Esophagus squamous epithelium (tissue), 5 donors: ENCODE results near the gene KRTAP5-5. TPM values are rescaled to one million over a fixed set of nuclear protein-coding genes. Genes with fewer than 3 reads are reported as not detected.
A peak's percentile ranks its signal among the peaks of the same experiment; 100 is the strongest.

ENCODE experiments used
- DNase-seq: peaks from one replicate; lab custom pipeline; 2025; lab: John Stamatoyannopoulos, UW
- H3K27ac ChIP-seq, 4 donors: fragments of 200-600 bp; sonication (generic); one replicate each; pipeline ENCODE4 v1.5.1; 2016 to 2019; ENCODE audit warnings: mild to moderate bottlenecking in 1 of 4
- H3K27me3 ChIP-seq, 4 donors: fragments of 200-600 bp; sonication (generic); 1 replicate in 3 of 4; 2 replicates in 1 of 4; pipeline versions ENCODE4 v1.5.1 to v1.6.0; 2017 to 2021; ENCODE audit warnings: antibody characterized with exemption in 1 of 4
- H3K36me3 ChIP-seq, 3 donors: fragments of 200-600 bp; sonication (generic); one replicate each; pipeline ENCODE4 v1.5.1; 2016 to 2019
- H3K4me1 ChIP-seq, 3 donors: fragments of 200-600 bp; sonication (generic); one replicate each; pipeline ENCODE4 v1.5.1; 2017 to 2019
- H3K4me3 ChIP-seq, 4 donors: fragments of 200-600 bp; sonication (generic); 1 replicate in 3 of 4; 2 replicates in 1 of 4; pipeline ENCODE4 v1.5.1; 2016 to 2019; ENCODE audit warnings: mild to moderate bottlenecking in 2 of 4, moderate library complexity in 1 of 4
- H3K9me3 ChIP-seq, 3 donors: fragments of 200-600 bp; sonication (generic); one replicate each; pipeline ENCODE4 v1.5.1; 2016 to 2019
- POLR2A ChIP-seq, 4 donors: fragments of 450-650 bp; IDR thresholded peaks; one replicate each; pipeline ENCODE4 v1.6.1; 2017; ENCODE audit warnings: antibody characterized with exemption in 4 of 4, mild to moderate bottlenecking in 4 of 4, moderate library complexity in 3 of 4
- WGBS, 2 donors: methylation state at CpG; one replicate each; pipeline ENCODE4 v1.1.5; 2018; 5-methylcytosine and 5-hydroxymethylcytosine counted together
- intact Hi-C: fragments of 100-400 bp; cut with DNase I; formaldehyde crosslinking; loops from one replicate; pipeline ENCODE4 v1.15.0; 2022
- total RNA-seq, 4 donors: library from RNA; depleted of rRNA; stranded (reverse); fragments of >200 nt; gene quantifications; one replicate each; pipeline ENCODE4 v1.1.0, GENCODE V29; 2016
- TF ChIP-seq, protein P1 (sequence below), 6 experiments: fragments of 450-650 bp in 4 of 6; fragments of 200-600 bp in 2 of 6; sonication (generic) in 2 of 6; IDR thresholded peaks; one replicate each; pipeline ENCODE4 v1.5.1; 2016 to 2019; ENCODE audit warnings: antibody characterized with exemption in 6 of 6, mild to moderate bottlenecking in 4 of 6, moderate library complexity in 4 of 6
- donor health status: DM: yes; HTN: yes; CAD: no.

Gene KRTAP5-5
- total RNA-seq, 4 donors from 2014 or later, result not detected

DNA sequence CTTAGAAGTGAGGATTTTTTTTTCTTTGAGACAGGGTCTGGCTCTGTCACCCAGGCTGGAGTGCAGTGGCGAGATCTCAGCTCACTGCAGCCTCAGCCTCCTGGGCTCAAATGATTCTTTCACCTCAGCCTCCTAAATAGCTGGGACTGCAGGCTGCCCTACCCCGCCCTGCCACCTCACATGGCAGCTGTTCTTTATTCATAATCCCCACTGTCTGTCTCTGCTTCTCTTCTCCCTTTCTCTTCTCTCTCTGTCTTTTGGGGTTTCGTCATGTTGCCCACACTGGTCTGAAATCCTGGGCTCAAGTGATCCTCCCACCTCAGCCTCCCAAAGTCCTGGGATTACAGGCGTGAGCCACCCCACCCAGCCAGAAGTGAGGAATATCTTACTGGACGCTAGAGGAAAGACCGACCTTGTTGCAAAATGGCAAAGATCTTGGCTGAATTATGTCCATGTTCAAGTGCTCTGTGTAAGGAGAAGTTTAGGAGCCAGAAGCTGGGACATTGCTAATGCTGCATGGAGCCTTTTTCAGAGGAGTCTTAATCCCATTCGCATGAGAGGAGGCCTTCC is 21.9 kb downstream of the KRTAP5-5 start:
- H3K27ac ChIP-seq, result no peak overlapping the region
- H3K9me3 ChIP-seq, result no peaks in the 10 kb centered on the region
- no peaks in the 10 kb centered on the region for H3K36me3 ChIP-seq
- peaks cover 4 to 32% (median 4%) of the 10 kb centered on the region in 3 donors for H3K4me1 ChIP-seq
- TF ChIP-seq, protein P1, sequence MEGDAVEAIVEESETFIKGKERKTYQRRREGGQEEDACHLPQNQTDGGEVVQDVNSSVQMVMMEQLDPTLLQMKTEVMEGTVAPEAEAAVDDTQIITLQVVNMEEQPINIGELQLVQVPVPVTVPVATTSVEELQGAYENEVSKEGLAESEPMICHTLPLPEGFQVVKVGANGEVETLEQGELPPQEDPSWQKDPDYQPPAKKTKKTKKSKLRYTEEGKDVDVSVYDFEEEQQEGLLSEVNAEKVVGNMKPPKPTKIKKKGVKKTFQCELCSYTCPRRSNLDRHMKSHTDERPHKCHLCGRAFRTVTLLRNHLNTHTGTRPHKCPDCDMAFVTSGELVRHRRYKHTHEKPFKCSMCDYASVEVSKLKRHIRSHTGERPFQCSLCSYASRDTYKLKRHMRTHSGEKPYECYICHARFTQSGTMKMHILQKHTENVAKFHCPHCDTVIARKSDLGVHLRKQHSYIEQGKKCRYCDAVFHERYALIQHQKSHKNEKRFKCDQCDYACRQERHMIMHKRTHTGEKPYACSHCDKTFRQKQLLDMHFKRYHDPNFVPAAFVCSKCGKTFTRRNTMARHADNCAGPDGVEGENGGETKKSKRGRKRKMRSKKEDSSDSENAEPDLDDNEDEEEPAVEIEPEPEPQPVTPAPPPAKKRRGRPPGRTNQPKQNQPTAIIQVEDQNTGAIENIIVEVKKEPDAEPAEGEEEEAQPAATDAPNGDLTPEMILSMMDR (IDR thresholded peaks at IDR 0.05), result no peak
- TF ChIP-seq POLR2A (IDR thresholded peaks at IDR 0.05), result no peak
- DNase-seq, result no peak
- intact Hi-C loops, result loop anchor here (5.0 kb wide), 1 partner anchor 501 kb away; no protein-coding TSS in a partner anchor
- H3K27me3 ChIP-seq, result peaks cover 0 to 43% (median 0%) of the 10 kb centered on the region in 4 donors
- 75 to 81% methylated on average over 7 of the region's 7 CpGs for WGBS, 2 donors
- no peak overlapping the region for H3K4me3 ChIP-seq

DNA sequence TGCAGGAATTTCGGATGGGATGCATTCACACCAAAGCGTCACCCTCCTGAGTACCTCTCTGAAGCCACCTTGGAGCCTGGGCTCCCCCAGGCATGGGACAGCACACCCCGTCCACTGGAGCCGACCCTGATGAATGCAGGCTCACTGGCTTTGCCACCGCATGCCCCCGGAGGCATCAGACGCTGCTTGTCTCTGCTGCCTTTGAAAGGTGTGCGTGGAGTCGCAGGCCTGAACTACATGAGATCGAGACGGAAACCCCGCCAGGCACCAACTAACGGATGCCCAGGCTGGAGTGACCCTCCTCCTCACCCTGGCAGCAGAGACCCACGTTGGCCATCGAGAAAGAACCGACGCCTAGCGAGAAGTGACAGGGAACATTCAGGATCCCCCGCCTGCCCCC is 22.5 kb downstream of the KRTAP5-5 start:
- 63 to 70% methylated on average over 8 to 9 of the region's 19 CpGs for WGBS, 2 donors
- H3K27ac ChIP-seq, result no peak overlapping the region
- no peaks in the 10 kb centered on the region for H3K9me3 ChIP-seq
- peaks cover 0 to 41% (median 0%) of the 10 kb centered on the region in 4 donors for H3K27me3 ChIP-seq
- intact Hi-C loops, result loop anchor here (5.0 kb wide), 1 partner anchor 500 kb away; no protein-coding TSS in a partner anchor
- DNase-seq, result no peak
- no peaks in the 10 kb centered on the region for H3K36me3 ChIP-seq
- peaks cover 4 to 32% (median 4%) of the 10 kb centered on the region in 3 donors for H3K4me1 ChIP-seq
- H3K4me3 ChIP-seq, result no peak overlapping the region
- no peak for TF ChIP-seq POLR2A (IDR thresholded peaks at IDR 0.05)

DNA sequence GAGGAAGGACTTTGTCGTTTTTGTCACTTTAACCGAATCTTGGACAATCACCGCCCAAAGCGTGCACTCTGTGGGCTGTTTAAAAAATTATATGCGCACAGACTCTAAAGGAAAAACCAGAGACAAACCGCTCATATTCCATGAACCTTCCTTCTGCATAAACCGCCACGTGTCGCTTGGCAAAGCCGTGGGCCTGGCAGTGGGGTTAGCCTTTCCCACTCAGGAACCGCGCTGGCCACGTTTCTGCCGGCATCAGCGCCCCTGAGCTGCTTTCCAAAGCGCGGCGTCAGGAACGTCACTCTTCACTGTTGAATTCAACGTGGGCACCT is 22.8 kb downstream of the KRTAP5-5 start:
- Histone ChIP-seq H3K36me3 (no peaks in the 10 kb centered on the region), H3K4me1 (peaks cover 4 to 32% (median 4%) of the 10 kb centered on the region in 3 donors), H3K27ac (no peak overlapping the region), H3K27me3 (peaks cover 0 to 41% (median 0%) of the 10 kb centered on the region in 4 donors), H3K4me3 (no peak overlapping the region), H3K9me3 (no peaks in the 10 kb centered on the region)
- intact Hi-C loops, result loop anchor here (5.0 kb wide), 1 partner anchor 500 kb away; no protein-coding TSS in a partner anchor
- no peak for DNase-seq
- WGBS, 2 donors, result 49 to 64% methylated on average over 13 to 20 of the region's 20 CpGs
- TF ChIP-seq, protein P1 (IDR thresholded peaks at IDR 0.05), result no peak
- no peak for TF ChIP-seq POLR2A (IDR thresholded peaks at IDR 0.05)

DNA sequence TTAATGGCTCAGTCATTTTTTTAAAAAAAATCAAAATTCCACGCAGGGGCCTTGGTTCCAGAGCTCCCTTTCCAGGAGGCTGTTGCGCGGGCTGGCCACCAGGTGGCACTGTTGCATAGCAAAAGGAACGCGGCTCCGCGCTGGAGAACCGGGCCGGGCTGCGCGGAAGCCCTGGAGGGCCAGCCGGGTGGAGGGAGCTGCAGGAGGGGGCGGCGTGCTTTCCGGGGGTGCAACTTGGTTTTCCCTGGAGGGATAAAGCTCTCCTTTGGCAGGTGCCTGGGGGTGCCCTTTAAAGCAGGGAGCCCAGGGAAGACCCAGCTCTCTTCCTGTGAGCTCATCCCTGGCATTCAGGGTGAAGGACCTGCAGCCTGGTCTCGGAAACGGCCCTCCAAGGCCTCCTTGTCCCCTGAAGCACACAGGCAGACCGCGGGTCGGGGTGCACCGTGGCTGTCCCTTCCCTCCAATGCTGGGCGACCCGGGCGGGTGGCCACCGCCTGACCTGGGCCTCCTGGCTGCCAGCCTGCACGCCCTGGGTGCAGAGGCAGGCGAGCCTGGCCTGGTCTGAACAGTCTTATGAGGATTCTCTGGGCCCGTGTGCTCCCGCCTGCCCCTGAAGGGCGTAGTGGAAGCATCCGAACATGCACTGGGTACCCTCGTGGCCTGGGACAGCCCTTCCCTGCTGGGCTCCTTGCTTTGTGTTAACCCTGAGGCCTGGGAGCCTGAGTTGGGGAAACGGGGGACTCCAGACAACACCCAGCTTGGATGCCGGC is 23.4 kb downstream of the KRTAP5-5 start:
- Histone ChIP-seq H3K9me3 (no peaks in the 10 kb centered on the region), H3K27ac (no peak overlapping the region), H3K4me1 (peaks cover 4 to 32% (median 4%) of the 10 kb centered on the region in 3 donors), H3K4me3 (no peak overlapping the region), H3K36me3 (no peaks in the 10 kb centered on the region), H3K27me3 (peaks cover 0 to 41% (median 0%) of the 10 kb centered on the region in 4 donors)
- DNase-seq, result no peak
- WGBS, 2 donors, result 0% methylated on average over 9 of the region's 34 CpGs
- TF ChIP-seq, protein P1 (IDR thresholded peaks at IDR 0.05), result peak; percentile 94 to 99 (median 98)
- no peak for TF ChIP-seq POLR2A (IDR thresholded peaks at IDR 0.05)
- intact Hi-C loops, result loop anchor here (5.0 kb wide), 1 partner anchor 499 kb away; no protein-coding TSS in a partner anchor

DNA sequence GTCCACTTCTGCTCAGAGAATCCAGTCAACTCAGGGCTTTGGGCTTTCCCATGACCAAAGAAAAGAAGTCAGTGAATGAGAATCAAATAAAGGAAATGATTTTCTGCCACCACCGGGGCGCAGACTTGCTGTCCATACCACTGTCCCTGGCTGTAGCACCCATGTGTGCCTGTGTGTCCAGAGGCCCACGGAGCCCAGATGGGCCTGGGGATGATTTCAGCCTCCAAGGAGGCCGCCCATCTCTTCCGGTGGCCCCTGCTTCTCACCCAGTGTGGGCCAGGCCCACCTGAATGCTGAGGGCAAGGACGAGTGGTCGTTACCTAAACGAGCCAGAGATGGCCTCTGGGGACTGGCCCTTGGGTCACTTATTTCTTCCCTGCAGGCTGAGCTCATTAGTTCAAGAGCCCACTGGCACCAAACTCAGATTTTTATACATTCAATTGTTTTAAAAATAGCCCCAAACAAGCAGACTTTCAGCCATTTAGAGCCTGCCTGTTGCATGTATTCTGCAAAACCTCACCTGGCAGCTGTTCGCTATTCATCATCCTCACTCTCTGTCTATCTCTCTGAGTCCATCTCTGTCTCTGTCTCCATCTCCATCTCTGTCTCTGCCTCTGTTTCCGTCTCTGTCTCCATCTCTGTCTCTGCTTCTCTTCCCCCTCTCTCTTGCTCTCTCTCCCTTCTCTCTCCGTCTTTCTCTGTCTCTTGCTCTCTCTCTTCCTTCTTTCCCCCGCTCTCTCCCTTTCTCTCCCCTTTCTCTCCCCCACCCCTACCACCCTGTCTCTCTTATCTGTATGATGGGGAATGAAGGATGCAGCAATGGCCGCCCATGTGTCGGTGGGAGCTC is 24.2 kb downstream of the KRTAP5-5 start:
- Histone ChIP-seq H3K27ac (no peak overlapping the region), H3K9me3 (no peaks in the 10 kb centered on the region), H3K27me3 (peaks cover 0 to 43% (median 0%) of the 10 kb centered on the region in 4 donors), H3K36me3 (no peaks in the 10 kb centered on the region), H3K4me1 (peaks cover 4 to 32% (median 4%) of the 10 kb centered on the region in 3 donors), H3K4me3 (no peak overlapping the region)
- intact Hi-C loops, result loop anchor here (5.0 kb wide), 1 partner anchor 499 kb away; no protein-coding TSS in a partner anchor
- no peak for DNase-seq
- no peak for TF ChIP-seq POLR2A (IDR thresholded peaks at IDR 0.05)
- TF ChIP-seq, protein P1 (IDR thresholded peaks at IDR 0.05), result no peak
- WGBS, 2 donors, result 68 to 74% methylated on average over 11 to 13 of the region's 14 CpGs
